ENCODE results near the gene POLRMT. TPM values are rescaled to one million over a fixed set of nuclear protein-coding genes. Genes with fewer than 3 reads are reported as not detected.

Gene POLRMT
- total RNA-seq, 1 donor from 2014 or later = 58.2 TPM

DNA sequence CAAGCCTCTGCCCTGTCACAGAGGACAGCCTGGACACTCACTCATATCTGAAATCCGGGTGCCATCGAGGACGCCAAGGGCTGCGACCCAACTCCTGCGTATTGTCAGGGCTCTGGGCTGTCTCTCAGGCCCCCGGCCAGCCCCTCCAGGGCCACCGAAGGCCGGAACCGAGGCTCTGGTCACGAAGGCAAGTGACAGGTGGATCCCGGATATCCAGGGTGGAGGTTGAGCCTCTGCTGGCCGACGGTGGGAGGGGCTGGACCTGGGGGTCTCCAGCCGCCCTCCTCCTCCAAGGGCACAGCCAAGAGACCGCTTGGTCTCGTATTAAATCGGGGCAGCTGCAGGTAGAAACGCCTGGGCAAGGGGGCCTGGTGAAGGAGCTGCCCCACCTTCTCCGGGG is 24.3 kb upstream of the POLRMT start:
- intact Hi-C loops (cut with micrococcal nuclease) = no loop called here

DNA sequence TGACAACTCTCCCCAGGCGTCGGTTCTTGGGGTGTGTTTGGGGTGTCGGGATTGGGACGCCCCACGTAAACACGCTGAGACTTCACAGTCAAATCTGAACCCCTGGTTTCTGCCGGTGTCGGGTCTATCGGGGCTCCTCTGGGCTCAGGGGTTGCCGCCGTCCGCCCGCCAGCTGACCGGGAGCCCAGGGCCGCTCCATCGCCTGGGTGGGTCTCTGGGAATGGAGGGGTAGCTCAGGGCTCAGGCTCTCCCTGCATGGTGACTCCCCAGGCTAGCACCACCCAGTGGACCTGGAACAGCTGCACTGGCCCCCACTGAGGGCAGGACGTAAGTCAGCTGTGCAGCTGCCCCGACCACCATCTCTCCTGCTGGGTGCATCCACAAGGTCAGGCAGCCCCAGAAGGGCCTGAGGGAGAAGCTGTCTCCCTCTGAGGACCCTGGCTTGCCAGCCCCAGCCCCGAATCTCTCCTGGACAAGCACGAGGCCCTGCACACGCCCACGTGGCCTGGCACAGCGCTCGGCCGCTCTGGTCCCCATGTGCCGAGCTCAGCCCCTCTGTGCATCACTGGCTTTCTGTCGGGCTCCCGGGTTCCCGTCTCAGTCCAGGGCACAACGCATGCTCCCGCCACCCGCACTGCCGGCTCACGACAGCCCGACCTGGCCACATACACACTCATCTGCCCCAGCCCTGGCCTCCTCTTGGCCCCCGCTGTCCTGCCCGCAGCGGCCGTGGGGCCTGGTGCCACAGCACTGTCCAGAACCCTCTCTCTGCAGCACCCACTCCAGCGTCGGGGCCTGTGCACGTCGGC is 23.6 kb upstream of the POLRMT start:
- peaks cover 30% of the 10 kb centered on the region for H3K36me3 Mint-ChIP-seq (ENCODE audit: low read depth)
- intact Hi-C loops (cut with micrococcal nuclease) = no loop called here
- TF ChIP-seq, protein P1, sequence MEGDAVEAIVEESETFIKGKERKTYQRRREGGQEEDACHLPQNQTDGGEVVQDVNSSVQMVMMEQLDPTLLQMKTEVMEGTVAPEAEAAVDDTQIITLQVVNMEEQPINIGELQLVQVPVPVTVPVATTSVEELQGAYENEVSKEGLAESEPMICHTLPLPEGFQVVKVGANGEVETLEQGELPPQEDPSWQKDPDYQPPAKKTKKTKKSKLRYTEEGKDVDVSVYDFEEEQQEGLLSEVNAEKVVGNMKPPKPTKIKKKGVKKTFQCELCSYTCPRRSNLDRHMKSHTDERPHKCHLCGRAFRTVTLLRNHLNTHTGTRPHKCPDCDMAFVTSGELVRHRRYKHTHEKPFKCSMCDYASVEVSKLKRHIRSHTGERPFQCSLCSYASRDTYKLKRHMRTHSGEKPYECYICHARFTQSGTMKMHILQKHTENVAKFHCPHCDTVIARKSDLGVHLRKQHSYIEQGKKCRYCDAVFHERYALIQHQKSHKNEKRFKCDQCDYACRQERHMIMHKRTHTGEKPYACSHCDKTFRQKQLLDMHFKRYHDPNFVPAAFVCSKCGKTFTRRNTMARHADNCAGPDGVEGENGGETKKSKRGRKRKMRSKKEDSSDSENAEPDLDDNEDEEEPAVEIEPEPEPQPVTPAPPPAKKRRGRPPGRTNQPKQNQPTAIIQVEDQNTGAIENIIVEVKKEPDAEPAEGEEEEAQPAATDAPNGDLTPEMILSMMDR (IDR thresholded peaks at IDR 0.05) = no peak

More for the DNA sequence above, 24.3 kb upstream of the POLRMT start:
- TF ChIP-seq, protein P1 (IDR thresholded peaks at IDR 0.05) = no peak
- ATAC-seq (ENCODE audit: low read depth) = no peak
- Mint-ChIP-seq H3K4me1 (peaks cover 51% of the 10 kb centered on the region), H3K9me3 (no peaks in the 10 kb centered on the region), H3K4me3 (no peak overlapping the region), H3K27ac (no peak overlapping the region), H3K27me3 (no peaks in the 10 kb centered on the region), H3K36me3 (ENCODE audit: low read depth) (peaks cover 30% of the 10 kb centered on the region)
- no peak for DNase-seq
- ChIA-PET CTCF (no interaction called here), POLR2A (no interaction called here)

DNA sequence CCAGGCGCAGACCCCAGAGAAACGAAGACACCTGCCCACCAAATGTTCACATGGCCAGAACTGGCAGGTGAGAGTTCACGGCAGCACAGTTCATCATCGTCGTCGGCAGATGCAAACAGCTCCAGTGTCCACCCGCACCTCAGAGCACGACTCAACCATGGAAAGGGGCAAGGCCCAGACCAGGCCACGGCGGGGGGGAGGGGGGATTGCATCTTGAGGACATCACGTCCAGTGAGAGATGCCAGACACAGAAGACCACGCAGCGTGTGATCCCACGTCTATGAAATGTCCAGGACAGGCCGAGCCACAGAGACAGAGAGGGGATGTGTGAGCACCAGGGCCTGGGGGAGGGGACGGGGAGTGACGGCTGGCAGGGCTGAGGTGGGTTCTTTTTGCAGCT is 22.4 kb upstream of the POLRMT start:
- CTCF ChIA-PET = no interaction called here
- Mint-ChIP-seq H3K36me3 (ENCODE audit: low read depth) (peaks cover 35% of the 10 kb centered on the region), H3K27me3 (no peaks in the 10 kb centered on the region), H3K27ac (no peak overlapping the region), H3K4me3 (no peak overlapping the region), H3K9me3 (no peaks in the 10 kb centered on the region), H3K4me1 (peaks cover 43% of the 10 kb centered on the region)
- ATAC-seq (ENCODE audit: low read depth) = no peak
- intact Hi-C loops (cut with micrococcal nuclease) = no loop called here
- no peak for DNase-seq
- POLR2A ChIA-PET = no interaction called here
- TF ChIP-seq, protein P1 (IDR thresholded peaks at IDR 0.05) = no peak

More for the DNA sequence above, 23.6 kb upstream of the POLRMT start:
- Mint-ChIP-seq H3K4me1 (peaks cover 51% of the 10 kb centered on the region), H3K9me3 (no peaks in the 10 kb centered on the region), H3K27me3 (no peaks in the 10 kb centered on the region), H3K4me3 (no peak overlapping the region), H3K27ac (no peak overlapping the region)
- DNase-seq (no peak), ATAC-seq (ENCODE audit: low read depth) (no peak)
- CTCF ChIA-PET = no interaction called here
- POLR2A ChIA-PET = no interaction called here

DNA sequence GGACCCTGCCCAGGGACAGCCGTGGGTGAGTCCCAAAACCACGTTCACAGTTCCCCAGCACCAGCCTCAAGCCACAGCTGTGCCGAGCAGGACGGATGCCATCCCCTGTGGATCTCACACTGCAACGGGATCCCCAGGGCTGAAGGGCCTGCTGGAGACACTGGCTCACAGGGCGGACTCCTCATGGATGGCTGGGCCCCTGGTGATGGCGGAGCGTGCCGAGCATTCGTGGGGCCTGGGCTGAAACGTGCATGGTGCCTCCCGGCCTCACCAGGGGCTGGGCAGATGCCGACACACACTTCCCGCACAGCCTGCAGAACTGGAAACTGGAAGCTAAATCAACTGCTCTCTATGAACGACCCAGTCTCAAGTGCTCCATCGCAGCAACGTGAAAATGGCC is 20.1 kb upstream of the POLRMT start:
- H3K36me3 Mint-ChIP-seq (ENCODE audit: low read depth) = peaks cover 42% of the 10 kb centered on the region
- ChIA-PET CTCF (no interaction called here), POLR2A (no interaction called here)
- intact Hi-C loops (cut with micrococcal nuclease) = no loop called here
- ATAC-seq (ENCODE audit: low read depth) = no peak
- TF ChIP-seq, protein P1 (IDR thresholded peaks at IDR 0.05) = no peak
- H3K4me1 Mint-ChIP-seq = peaks cover 23% of the 10 kb centered on the region
- no peaks in the 10 kb centered on the region for H3K27me3 Mint-ChIP-seq
- DNase-seq = no peak
- no peak overlapping the region for H3K27ac Mint-ChIP-seq
- no peak overlapping the region for H3K4me3 Mint-ChIP-seq
- no peaks in the 10 kb centered on the region for H3K9me3 Mint-ChIP-seq

DNA sequence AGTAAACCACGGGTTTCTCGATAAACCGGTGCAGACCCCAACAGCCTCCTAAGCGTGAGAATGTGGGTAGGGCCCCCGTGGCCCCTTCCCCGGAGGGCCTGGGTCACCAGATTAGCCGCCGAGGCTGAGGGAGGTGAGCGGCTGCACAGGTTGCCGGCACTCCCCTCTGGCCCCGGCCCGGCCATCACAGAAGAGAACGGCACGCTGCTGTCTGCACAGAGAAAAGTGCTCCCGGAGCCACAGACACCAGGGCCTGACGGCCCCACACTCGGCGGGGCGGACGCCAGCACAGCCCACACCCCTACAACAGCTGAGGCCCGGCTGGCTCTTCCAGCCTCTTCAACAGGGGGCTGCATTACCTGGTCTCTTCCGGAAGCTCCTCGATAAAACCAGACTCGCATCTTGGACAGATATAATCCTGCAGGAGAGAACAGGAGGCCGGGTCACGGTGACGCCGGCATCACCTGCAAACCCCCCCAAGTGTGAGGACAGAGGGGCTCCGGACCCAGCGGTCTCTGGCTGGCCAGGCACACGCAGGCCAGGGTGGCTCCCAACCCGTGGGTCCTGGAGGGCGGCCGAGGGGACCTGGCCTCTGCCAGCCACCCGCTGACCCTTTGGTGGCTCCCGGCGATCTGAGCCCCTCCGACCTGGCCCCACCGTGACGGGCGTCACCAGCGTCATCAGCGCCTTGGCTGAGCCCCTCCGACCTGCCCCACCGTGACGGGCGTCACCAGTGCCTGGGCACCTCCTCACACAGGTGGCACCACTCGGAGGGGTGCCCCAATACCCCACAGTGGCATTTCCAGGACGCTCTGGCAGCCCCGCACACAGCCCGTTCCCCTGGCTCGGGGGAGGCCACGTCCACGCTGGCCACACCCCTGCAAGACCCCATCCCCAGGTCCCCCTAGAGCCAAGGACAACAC is 19.4 kb upstream of the POLRMT start:
- Mint-ChIP-seq H3K27me3 (no peaks in the 10 kb centered on the region), H3K9me3 (no peaks in the 10 kb centered on the region), H3K36me3 (ENCODE audit: low read depth) (peaks cover 45% of the 10 kb centered on the region), H3K27ac (no peak overlapping the region), H3K4me1 (peaks cover 25% of the 10 kb centered on the region), H3K4me3 (no peak overlapping the region)
- DNase-seq (no peak), ATAC-seq (ENCODE audit: low read depth) (no peak)
- CTCF ChIA-PET = no interaction called here
- TF ChIP-seq, protein P1 (IDR thresholded peaks at IDR 0.05) = no peak
- POLR2A ChIA-PET = no interaction called here
- intact Hi-C loops (cut with micrococcal nuclease) = no loop called here
